GM19351 (cell line): ENCODE results near the gene GPRASP3.

Experiments
- ATAC-seq: cut with Tn5 transposase; IDR thresholded peaks from one replicate; pipeline ENCODE4 v1.9.1; 2021; ENCODE audit warnings: mild to moderate bottlenecking, moderate library complexity; ENCODE audit not compliant: unreplicated experiment

Gene GPRASP3

GRCh38 chrX:102745857-102746584 is 25.5 kb downstream of the GPRASP3 start:
- ATAC-seq, result no peak

GRCh38 chrX:102765217-102765616 is 44.7 kb downstream of the GPRASP3 start:
- no peak for ATAC-seq

GRCh38 chrX:102765809-102766208 is 45.3 kb downstream of the GPRASP3 start:
- ATAC-seq, result no peak

GRCh38 chrX:102767287-102767686 is 46.7 kb downstream of the GPRASP3 start:
- ATAC-seq, result no peak

GRCh38 chrX:102768987-102769761 is 48.6 kb downstream of the GPRASP3 start:
- ATAC-seq, result peak; percentile 96
